GM12801 (cell line): ENCODE results near the gene TMIGD2.

ENCODE experiments used
- CTCF ChIP-seq: IDR thresholded peaks from one replicate; pipeline ENCODE4 v1.5.1; 2011; ENCODE audit warnings: control low read depth; ENCODE audit not compliant: insufficient read length; ENCODE audit errors: extremely low read depth

Gene TMIGD2

GRCh38 chr19:4268816-4269430 lies 33.3 kb downstream of the TMIGD2 start:
- no peak for TF ChIP-seq CTCF

- no peak for TF ChIP-seq CTCF
These were observed 34.0 kb downstream of the TMIGD2 start for GRCh38 chr19:4267901-4268815.

GRCh38 chr19:4267101-4267900 lies 34.9 kb downstream of the TMIGD2 start:
- TF ChIP-seq CTCF: no peak

- no peak for TF ChIP-seq CTCF
These were observed 35.8 kb downstream of the TMIGD2 start for GRCh38 chr19:4266253-4267000.

GRCh38 chr19:4264812-4265211 lies 37.4 kb downstream of the TMIGD2 start:
- TF ChIP-seq CTCF: no peak

- no peak for TF ChIP-seq CTCF
These were observed 41.5 kb downstream of the TMIGD2 start for GRCh38 chr19:4260613-4261191.
